Measurements from ENCODE around the gene IQCF6. TPM values are rescaled to one million over a fixed set of nuclear protein-coding genes. Genes with fewer than 3 reads are reported as not detected.
"Not testable (repeated sequence)": the region's sequence is repeated elsewhere in the genome, so short reads cannot be mapped to it uniquely, and the experiment has no call there.

Gene IQCF6
- polyA plus RNA-seq (2013, experiment 1 of 2; ENCODE audit: insufficient read length): not detected
- polyA plus RNA-seq (2013, experiment 2 of 2; ENCODE audit: insufficient read length): not detected

- DNase-seq: no peak
These were observed at the start of gene IQCF6 for GRCh38 chr3:51779137-51779536. Gene IQCF6 (minus strand): TSS chr3:51779237. CDS start chr3:51779224, 13 bp downstream.

- DNase-seq: no peak
These were observed 49.3 kb upstream of the IQCF6 start for GRCh38 chr3:51828297-51828696.

- no peak for DNase-seq
These were observed 40.8 kb upstream of the IQCF6 start for GRCh38 chr3:51819709-51820406.

GRCh38 chr3:51819151-51819550, 40.1 kb upstream of the IQCF6 start:
- no peak for DNase-seq

GRCh38 chr3:51817375-51817774, 38.3 kb upstream of the IQCF6 start:
- DNase-seq: no peak

GRCh38 chr3:51816723-51817122, 37.7 kb upstream of the IQCF6 start:
- no peak for DNase-seq

- DNase-seq: no peak
These were observed 36.6 kb upstream of the IQCF6 start for GRCh38 chr3:51815614-51816013.

GRCh38 chr3:51814034-51814433, 35.0 kb upstream of the IQCF6 start:
- no peak for DNase-seq

GRCh38 chr3:51813539-51813938, 34.5 kb upstream of the IQCF6 start:
- DNase-seq: no peak

GRCh38 chr3:51808934-51809333, 29.9 kb upstream of the IQCF6 start:
- DNase-seq: no peak

- DNase-seq: no peak
These were observed 23.2 kb upstream of the IQCF6 start for GRCh38 chr3:51802106-51802703.

GRCh38 chr3:51800750-51801125, 21.7 kb upstream of the IQCF6 start:
- DNase-seq: no peak

- peak; percentile 64 for DNase-seq
These were observed 21.1 kb upstream of the IQCF6 start for GRCh38 chr3:51799879-51800749.

- DNase-seq: no peak
These were observed 19.4 kb upstream of the IQCF6 start for GRCh38 chr3:51798411-51798963.

GRCh38 chr3:51796854-51797253, 17.8 kb upstream of the IQCF6 start:
- DNase-seq: no peak

- DNase-seq: no peak
These were observed 15.2 kb upstream of the IQCF6 start for GRCh38 chr3:51794206-51794605.

- no peak for DNase-seq
These were observed 13.2 kb upstream of the IQCF6 start for GRCh38 chr3:51792206-51792605.

- DNase-seq: no peak
These were observed 10.4 kb upstream of the IQCF6 start for GRCh38 chr3:51789437-51789836.

- not testable (repeated sequence) for DNase-seq
These were observed 8.5 kb upstream of the IQCF6 start for GRCh38 chr3:51787576-51787975.

GRCh38 chr3:51786267-51786666, 7.2 kb upstream of the IQCF6 start:
- DNase-seq: no peak

- DNase-seq: no peak
These were observed 483 bp downstream of the IQCF6 start for GRCh38 chr3:51778554-51778953.

GRCh38 chr3:51777985-51778384, 1.1 kb downstream of the IQCF6 start:
- no peak for DNase-seq

- peak; percentile 1 for DNase-seq
These were observed 5.4 kb downstream of the IQCF6 start for GRCh38 chr3:51773529-51774056.
